Nephron progenitor cell (in vitro differentiated cells): Measurements from ENCODE around the gene TRIM37.

Experiments
- DNase-seq: peaks from one replicate; pipeline ENCODE4 v3.0.0; 2021
- H3K27ac Mint-ChIP-seq: 2 replicates; pipeline ENCODE4 v1.8.0; 2021; ENCODE audit warnings: mild to moderate bottlenecking, moderate library complexity, mixed read lengths
- H3K27me3 Mint-ChIP-seq: 2 replicates; pipeline ENCODE4 v1.8.0; 2021; ENCODE audit warnings: mild to moderate bottlenecking, low read depth, mixed read lengths; ENCODE audit not compliant: poor library complexity
- H3K36me3 Mint-ChIP-seq: 2 replicates; pipeline ENCODE4 v1.8.0; 2021; ENCODE audit warnings: low read depth, mixed read lengths
- H3K4me1 Mint-ChIP-seq: 2 replicates; pipeline ENCODE4 v1.8.0; 2021; ENCODE audit warnings: mixed read lengths
- H3K4me3 Mint-ChIP-seq: 2 replicates; pipeline ENCODE4 v1.8.0; 2021; ENCODE audit warnings: mild to moderate bottlenecking, moderate library complexity, mixed read lengths
- H3K9me3 Mint-ChIP-seq: 2 replicates; pipeline ENCODE4 v1.8.0; 2021; ENCODE audit warnings: mild to moderate bottlenecking, moderate library complexity, mixed read lengths
- TF ChIP-seq, protein P1 (sequence below): fragments of 200-600 bp; sonication (generic); IDR thresholded peaks from 2 replicates; pipeline ENCODE4 v1.5.0; 2021; ENCODE audit warnings: antibody characterized with exemption

TRIM37 gene

DNA sequence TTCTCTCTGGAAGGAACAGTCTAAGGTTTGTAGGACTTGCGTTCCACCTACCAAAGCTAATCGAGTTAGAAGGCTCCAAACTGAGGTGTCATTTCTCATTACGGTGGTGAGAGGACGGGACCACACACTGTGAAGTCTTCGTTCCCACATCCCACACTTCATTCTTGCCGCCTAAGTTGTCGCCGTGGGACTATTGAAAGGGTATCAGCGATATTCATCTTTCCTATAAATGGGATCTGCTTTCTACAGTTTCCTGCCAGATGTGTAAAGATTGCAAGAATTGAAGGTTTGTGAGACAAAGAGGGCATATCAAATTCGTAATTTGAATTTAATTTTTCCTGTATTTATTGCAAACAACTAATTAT, 608 bp upstream of the TRIM37 start:
- TF ChIP-seq, protein P1, sequence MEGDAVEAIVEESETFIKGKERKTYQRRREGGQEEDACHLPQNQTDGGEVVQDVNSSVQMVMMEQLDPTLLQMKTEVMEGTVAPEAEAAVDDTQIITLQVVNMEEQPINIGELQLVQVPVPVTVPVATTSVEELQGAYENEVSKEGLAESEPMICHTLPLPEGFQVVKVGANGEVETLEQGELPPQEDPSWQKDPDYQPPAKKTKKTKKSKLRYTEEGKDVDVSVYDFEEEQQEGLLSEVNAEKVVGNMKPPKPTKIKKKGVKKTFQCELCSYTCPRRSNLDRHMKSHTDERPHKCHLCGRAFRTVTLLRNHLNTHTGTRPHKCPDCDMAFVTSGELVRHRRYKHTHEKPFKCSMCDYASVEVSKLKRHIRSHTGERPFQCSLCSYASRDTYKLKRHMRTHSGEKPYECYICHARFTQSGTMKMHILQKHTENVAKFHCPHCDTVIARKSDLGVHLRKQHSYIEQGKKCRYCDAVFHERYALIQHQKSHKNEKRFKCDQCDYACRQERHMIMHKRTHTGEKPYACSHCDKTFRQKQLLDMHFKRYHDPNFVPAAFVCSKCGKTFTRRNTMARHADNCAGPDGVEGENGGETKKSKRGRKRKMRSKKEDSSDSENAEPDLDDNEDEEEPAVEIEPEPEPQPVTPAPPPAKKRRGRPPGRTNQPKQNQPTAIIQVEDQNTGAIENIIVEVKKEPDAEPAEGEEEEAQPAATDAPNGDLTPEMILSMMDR, result no peak
- Mint-ChIP-seq H3K36me3 (peaks cover 40% of the 10 kb centered on the region), H3K4me3 (peak overlapping the region; percentile 93), H3K9me3 (no peaks in the 10 kb centered on the region), H3K27me3 (no peaks in the 10 kb centered on the region), H3K27ac (peak overlapping the region; percentile 59), H3K4me1 (peaks cover 25% of the 10 kb centered on the region)
- DNase-seq, result no peak

DNA sequence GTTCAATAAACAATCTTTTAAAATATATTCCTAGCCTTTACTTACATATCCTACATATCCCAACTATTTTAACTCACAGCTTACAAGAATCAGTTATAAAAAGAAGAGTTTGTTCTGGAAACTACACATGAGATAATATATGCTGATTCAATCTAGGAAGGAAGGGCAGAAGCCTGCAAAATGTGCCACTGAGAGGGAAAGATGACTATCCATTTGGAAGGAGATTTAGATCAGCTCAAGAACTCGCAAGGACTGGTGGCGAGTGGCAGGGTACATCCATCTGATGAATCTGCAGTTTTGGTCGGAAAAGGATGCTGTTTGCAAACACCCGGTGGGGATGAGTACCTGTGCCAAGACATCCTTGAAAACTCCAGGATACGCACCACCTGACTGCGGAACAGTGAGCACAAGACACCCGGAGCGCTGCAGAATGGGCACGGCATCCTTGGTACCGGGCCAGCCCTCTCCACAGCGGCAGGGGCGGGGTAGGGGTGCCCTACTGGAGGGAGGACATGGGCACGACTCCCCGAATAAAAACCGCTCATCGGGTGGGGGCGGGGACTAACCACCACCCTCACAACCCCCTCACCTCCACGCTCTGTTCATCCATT, 723 bp downstream of the TRIM37 start:
- no peaks in the 10 kb centered on the region for H3K9me3 Mint-ChIP-seq
- no peaks in the 10 kb centered on the region for H3K27me3 Mint-ChIP-seq
- TF ChIP-seq, protein P1, result no peak
- peak overlapping the region; percentile 93 for H3K4me3 Mint-ChIP-seq
- peaks cover 31% of the 10 kb centered on the region for H3K36me3 Mint-ChIP-seq
- no peak for DNase-seq
- peak overlapping the region; percentile 95 for H3K27ac Mint-ChIP-seq
- peaks cover 25% of the 10 kb centered on the region for H3K4me1 Mint-ChIP-seq

DNA sequence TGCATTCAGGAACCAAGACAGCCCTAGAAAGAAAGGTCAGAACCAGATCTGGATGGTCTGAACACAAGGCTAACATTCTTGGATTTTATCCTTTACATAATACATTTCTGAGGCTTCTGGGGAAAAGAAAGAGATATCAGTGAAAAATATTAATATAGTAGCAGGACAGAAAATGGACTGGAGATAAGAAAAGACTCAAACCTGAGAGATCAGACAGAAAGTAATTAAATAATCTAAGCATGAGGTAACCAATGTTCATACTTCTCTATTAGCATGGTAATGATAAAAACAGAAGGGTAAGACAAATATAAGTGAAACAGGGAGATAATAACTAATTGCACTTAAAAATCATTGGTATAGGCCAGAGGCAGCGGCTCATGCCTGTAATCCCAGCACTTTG, 5.5 kb downstream of the TRIM37 start:
- no peak for DNase-seq
- Mint-ChIP-seq H3K27ac (peak overlapping the region; percentile 3), H3K36me3 (peaks cover 52% of the 10 kb centered on the region), H3K4me3 (no peak overlapping the region), H3K4me1 (peaks cover 19% of the 10 kb centered on the region), H3K27me3 (no peaks in the 10 kb centered on the region), H3K9me3 (peaks cover 31% of the 10 kb centered on the region)
- TF ChIP-seq, protein P1, result no peak

DNA sequence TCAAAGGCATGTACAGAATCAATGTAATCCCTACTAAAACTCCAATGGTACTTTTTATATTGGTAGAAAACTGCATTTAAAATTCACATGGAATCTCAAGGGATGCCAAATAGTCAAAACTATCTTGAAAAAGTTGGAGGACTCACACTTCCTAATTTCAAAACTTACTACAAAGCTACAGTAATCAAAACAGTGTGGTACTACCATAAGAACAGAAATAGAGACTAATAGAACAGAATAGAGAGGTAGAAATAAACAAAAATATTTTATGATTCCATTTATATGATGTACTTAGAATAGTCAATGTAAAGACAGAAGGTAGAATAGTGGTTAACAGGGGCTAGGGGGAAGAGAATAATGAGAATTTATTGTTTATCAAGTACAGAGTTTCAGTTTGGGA, 8.8 kb downstream of the TRIM37 start:
- H3K36me3 Mint-ChIP-seq, result peaks cover 46% of the 10 kb centered on the region
- no peak overlapping the region for H3K4me3 Mint-ChIP-seq
- H3K4me1 Mint-ChIP-seq, result peaks cover 25% of the 10 kb centered on the region
- no peaks in the 10 kb centered on the region for H3K27me3 Mint-ChIP-seq
- H3K9me3 Mint-ChIP-seq, result peaks cover 31% of the 10 kb centered on the region
- DNase-seq, result no peak
- no peak overlapping the region for H3K27ac Mint-ChIP-seq
- TF ChIP-seq, protein P1, result no peak

DNA sequence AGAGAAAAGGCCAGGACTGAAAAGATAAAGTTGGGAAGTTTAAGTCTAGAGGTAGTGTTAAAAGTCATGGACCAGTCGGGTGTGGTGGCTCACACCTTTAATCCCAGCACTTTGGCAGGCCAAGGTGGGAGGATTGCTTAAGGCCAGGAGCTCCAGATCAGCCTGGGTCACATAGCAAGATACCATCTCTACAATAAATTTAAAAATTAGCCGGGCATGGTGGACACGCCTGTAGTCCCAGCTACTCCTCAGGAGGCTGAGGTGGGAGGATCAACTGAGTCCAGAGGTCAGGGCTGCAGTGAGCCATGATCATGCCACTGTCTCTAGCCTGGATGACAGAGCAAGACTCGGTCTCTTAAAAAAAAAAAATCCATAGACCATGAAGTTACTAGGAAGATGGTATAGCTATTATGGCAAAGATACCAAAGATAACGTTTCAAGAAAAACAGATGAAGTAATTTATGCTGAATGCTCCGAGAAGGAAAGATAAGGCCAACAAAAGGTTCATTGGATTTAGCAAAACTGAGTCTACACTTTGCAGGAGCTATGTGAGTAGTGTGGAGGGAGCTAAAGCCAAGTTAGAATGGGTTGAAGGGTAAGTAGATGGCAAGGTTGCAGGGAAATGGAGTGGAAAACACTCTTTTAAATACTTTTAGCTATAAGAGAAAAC, 11.7 kb downstream of the TRIM37 start:
- DNase-seq, result peak; percentile 6
- Mint-ChIP-seq H3K27me3 (no peaks in the 10 kb centered on the region), H3K4me1 (peaks cover 25% of the 10 kb centered on the region), H3K27ac (no peak overlapping the region), H3K4me3 (no peak overlapping the region), H3K36me3 (peaks cover 35% of the 10 kb centered on the region), H3K9me3 (peaks cover 26% of the 10 kb centered on the region)
- TF ChIP-seq, protein P1, result no peak

DNA sequence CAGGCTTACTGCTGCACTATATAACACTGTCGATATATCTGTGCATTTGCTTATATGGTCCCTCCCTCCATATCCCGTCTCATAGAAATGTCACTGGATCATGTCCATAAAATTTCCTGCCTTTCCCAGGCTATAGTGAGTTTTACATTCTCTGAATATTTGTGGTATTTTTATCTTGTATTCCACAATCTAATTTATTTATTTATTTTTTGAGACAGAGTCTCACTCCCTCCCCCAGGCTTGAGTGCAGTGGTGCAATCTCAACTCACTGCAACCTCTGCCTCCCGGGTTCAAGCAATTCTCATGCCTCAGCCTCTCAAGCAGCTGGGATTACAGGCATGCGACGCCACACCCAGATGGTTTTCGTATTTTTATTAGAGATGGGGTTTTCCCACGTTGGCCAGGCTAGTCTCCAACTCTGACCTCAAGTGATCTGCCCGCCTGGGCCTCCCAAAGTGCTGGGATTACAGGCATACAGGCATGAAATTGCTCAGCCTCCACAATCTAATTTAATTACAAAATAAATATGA, 12.9 kb downstream of the TRIM37 start:
- H3K27ac Mint-ChIP-seq, result peak overlapping the region; percentile 60
- H3K9me3 Mint-ChIP-seq, result peaks cover 20% of the 10 kb centered on the region
- H3K4me3 Mint-ChIP-seq, result no peak overlapping the region
- peaks cover 28% of the 10 kb centered on the region for H3K36me3 Mint-ChIP-seq
- DNase-seq, result no peak
- TF ChIP-seq, protein P1, result no peak
- H3K4me1 Mint-ChIP-seq, result peaks cover 25% of the 10 kb centered on the region
- H3K27me3 Mint-ChIP-seq, result no peaks in the 10 kb centered on the region
